HG03442 (cell line): ENCODE measurements around the gene PPP1R7.

ENCODE experiments used
- ATAC-seq: cut with Tn5 transposase; IDR thresholded peaks from one replicate; pipeline ENCODE4 v1.9.1; 2021; ENCODE audit warnings: mild to moderate bottlenecking, moderate library complexity; ENCODE audit not compliant: unreplicated experiment

PPP1R7 gene

DNA sequence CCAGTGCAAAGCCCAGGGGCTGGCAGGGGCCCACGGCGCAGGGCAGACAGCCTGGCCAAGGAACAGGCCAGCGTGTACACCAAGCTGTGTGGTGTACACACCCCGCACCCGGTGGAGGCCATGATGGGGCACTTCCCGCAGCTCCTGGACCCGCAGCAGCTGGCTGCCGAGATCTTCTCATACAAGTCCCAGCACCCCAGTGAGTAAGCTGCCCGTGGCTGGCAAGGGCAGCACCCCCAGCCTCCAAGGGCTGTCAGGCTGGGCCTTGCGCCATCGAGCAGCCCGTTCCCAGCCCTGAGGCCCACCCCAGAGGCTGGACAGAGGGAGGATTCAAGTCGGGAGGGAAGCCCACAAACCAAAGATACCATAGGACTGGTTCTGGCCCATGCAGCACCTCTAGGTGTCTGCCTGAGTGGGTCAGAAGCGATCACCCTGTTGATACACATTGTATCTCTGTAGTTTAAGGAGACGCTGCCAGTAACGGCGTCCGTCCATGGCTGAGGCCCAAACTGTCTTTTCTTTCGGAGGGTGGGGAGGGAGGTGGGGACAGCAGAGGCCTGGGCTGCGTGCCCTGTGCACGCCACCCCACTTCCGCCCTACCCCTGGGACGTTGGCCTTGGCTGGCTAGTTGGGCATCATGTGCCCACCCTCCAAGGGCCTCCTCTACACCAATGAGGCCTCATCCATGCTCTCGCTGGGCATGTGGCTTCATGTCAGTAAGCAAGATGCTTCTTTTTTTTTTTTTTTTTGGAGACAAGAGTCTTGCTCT is 31.3 kb upstream of the PPP1R7 start:
- no peak for ATAC-seq

DNA sequence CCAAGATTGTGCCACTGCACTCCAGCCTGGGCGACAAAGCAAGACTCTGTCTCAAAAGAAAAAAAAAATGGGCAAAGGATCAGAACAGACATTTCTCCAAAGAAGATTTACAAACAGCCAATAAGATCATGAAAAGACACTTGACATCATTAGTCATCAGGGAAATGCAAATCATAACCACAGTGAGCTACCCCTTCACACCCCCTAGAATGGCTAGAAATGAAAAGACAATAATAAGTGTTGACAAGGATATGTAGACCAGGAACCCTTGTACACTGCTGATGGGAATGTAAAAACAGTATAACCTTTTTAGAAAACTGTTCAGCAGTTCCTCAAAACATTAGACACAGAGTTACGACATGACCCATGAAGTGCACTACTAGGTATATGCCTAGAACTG is 29.8 kb upstream of the PPP1R7 start:
- no peak for ATAC-seq

DNA sequence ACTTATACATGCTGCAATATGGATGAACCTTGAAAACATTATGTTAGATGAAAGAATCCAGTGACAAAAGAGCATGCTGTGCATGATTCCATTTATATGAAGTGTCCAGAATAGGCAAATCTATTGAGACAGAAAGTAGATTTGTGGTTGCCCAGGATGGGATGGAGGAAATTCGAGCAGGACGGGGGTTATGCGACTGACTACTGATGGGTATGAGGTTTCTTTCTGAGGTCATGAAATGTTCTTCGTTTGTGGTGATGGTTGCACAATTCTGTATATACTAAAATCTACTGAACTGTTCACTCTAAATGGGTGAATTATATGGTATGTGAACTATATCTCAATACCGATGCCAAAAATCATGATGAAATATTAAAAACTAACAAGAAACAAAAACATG is 29.3 kb upstream of the PPP1R7 start:
- ATAC-seq, result no peak

DNA sequence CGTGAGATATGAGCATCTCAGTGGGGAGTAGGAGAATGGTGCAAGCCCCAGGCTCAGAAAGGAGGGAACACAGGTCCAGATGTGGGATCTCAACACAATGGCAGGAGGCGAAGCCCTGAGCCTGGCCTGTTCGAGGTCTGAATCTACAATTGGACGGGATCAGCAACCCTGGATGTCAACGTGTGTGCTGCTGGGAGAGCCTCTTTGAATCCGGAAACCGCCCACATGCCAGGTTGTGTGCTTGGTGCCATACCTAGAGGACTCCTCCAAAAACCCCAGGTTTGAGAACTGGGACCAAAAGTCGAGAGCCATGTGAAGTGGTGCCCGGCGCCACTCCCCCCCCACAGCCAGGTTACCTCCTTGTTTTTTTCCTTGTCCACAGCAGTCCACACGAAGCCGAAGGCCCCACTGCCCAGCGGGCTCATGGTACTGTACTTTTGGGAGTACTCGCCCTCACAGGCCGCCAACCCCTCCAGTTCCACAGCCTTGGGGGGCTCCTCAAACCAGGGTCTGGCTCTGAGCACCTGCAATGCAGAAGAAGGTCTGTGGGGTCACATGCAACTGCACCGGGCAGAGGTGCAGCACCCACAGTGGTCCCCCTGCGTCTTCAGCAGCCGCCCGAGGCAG is 27.8 kb upstream of the PPP1R7 start:
- ATAC-seq, result no peak

DNA sequence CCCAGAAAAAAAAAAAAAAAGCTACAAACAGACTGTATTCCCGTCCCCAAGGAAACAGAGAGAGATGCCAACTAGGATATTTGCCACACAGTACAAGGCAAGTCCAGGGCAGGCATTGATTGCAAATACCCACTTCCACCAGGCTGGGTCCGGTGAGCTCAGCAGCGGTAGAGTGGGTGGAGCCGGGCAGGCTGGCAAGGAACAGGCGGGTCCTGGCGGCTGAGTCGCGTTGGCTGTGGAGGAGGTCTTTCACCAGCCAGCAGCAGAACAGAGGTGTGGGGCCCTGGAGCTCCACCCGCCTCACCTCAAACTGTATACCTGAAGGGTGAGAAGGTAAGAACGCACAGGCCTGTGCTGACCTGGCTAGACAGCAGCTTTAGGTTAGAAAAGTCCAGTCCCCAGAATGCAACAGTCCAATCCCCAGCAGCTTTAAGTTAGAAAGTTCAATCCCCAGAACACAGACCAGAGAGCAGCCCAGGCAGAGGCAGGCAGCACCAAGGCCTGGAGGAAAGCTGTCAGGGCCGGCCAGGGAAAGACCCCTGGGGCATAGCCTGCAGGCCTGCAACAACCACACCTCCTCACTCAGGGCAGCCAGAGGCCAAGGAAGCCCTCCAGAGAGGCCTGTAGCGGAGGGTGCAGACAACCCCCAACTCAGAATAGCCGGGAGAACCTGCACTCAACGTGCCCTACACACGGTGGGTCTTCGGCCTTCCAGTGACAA is 26.3 kb upstream of the PPP1R7 start:
- ATAC-seq, result no peak

DNA sequence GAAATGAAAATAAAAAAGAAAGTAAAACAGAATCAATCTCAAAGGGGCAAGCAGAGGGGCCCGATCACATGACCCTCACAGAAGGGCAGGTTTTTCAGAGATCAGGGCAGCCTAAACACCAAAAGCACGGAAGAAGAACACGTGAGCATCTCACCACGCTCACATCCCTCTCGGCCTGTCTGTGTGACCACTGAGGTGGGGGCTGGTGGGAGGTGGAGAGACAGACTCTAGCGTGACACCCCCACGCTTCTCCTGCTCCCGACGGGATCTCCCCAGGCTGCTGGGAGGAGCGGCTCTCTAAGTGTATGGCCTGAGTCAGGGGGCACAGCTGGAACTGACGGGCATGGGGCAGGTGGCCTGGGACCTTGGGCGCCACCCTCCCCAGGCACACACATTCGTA is 24.6 kb upstream of the PPP1R7 start:
- ATAC-seq, result no peak

DNA sequence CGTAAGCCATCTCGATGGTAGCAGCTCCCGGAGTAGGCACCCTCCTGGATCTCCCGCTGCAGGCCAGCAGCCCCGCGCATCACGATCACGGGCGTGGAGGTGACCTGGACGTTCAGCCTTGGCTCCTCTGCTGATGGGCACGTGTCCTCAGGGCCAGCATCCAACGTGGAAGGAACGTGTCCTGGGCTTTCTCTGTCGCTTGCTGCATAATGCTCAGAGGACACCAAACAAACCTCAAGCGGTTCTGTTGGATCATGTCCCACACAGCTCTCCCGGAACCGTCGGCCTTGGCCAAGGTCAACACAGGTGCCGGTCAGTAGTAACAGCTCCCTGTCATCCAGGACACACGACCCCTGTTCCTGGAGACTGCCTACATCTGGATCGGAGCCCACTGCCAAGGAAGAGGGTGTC is 24.1 kb upstream of the PPP1R7 start:
- ATAC-seq, result no peak

DNA sequence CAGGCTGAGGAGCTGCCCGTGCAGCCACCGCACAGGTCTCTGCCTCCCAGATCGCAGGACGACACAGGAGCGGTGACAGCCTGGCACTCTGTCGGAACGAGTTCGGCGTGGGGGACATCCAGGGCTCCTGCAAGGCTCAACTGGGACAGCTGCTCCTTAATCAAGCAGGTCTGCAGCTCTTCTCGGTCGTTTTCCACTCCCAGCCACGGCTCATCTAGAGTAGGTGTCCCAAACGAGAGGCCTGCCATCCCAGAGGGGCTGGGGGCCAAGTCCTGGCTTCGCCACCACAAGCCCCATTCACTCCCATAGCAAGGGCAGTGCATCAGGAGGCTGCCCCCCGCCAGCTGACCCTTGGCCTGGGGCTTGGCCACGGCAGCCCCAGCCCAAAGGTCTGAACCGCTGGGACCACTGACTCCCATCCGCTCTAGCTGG is 23.5 kb upstream of the PPP1R7 start:
- ATAC-seq, result no peak

DNA sequence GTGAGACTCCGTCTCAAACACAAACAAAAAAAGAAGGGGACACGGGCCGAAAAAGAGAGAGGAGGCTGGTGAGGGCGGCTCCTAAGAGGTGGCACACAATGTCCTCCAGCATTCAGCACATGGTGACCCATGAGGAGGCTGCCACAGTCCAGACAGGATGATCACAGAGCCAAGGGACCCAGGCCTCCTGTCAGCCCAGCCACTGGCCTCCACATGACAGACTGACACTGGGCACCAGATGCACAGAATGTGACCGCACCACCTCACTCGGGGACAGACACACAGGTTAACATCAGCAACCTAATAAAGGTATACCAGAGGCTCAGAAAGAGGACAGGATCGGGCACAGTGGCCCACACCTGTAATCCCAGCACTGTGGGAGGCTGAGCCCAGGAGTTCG is 22.0 kb upstream of the PPP1R7 start:
- ATAC-seq, result no peak

DNA sequence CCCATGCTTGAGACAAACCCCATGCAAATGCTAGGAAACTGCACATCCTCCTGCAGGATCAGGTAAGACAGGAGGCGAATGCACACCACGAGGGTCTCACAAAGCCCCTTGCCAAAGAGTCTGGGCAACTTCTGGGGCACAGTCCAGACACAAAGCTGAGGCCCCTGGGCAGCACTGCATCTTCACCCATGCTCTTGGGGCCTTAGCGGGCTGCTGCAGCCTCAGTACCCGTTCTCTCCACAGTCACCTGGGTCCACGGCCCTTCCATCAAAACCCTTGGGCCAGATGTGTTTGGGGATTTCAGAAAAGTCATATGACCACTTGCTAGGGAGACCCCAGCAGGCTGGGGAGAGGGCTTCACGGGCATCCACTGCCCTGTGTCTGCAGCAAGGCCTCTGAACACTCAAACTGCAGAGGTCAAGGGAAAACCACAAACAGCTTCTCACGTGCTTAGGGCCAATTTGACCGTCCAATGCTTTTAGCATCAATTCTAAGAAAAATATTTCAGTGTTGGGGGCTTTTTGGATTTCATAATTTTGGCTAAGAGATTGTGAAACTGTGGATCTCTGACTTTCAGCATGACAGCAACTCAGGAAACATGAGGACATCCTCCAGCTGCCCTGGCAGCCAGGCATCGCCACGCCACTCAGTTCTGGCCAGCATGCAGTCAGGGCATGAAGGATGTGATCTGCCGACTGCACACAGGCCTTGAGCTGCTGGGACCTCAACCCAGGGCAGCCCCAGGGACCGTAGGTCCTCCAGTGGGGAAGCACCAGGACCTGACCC is 21.0 kb upstream of the PPP1R7 start:
- no peak for ATAC-seq

DNA sequence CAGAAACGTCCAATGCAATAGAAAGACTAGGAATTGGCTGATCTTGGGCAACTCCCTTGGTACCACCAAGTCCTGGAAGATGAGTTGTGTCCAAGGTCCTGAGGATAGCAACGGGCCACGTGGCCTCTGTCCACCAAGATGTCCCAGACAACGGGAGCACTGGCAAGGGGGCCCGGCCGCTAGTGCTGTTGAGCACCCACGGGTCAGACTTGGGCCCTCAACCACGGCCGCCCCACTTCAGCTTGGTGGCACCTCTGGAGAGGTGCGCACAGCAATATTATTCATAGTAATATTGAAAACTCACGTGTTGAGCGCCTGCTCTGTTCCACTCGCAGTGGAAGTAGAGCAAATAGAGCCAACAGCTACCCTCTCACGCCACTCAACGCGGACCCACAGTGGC is 20.0 kb upstream of the PPP1R7 start:
- no peak for ATAC-seq

DNA sequence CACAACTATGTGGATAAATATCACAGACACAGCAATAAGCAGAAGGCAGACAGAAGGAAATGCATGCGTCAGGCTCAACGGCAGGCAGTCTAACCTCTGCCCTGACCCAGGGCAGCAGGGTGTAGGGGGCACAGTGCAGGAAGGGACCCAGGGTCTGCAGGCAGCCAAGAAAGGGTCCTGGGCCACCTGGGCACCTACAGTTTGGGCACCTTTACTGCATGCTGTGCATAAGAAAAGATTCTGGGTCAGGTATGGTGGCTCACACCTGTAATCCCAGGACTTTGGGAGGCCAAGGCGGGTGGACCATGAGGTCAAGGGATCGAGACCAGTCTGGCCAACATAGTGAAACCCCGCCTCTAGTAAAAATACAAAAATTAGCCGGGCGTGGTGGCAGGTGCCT is 18.7 kb upstream of the PPP1R7 start:
- no peak for ATAC-seq

DNA sequence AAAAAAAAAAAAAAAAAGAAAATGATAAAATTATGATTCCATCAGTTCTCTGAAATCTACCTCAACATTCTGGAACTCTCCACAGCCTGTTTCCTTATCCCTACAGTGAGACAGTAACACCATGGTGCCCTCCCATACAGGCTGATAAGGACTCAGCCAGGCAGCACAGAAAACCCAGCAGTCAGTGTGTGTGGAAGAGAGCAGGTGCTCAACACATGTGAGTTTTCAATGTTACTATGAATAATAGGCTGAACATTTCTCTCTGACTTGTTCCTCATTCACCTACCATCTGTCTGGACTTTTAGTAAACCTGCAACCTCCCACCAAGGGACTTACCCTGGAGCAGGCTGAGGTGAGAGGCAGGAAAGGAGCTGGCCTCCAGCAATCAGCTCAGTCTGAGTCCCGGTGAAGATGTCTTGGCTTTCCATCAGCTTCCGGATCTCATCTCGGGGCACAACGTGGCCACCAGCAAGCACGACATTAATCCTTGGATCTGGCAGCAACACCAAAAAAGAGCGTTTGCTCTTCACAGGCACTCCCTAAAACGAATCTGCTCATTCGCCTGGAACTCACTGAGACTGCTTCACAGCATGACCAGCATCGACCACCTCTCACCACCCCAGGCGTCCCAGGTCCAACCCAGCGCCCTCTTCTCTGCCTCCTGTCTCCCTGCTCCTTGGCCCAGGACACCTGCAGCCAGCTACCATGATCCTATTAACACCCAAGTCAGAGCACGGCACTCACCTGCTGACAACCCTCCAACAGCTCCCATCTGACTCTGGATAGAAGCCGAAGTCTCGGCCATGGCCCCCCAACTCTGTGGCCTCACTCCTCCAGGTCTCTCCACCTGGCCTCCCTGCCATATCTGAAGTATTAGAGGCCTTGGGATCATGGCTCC is 17.5 kb upstream of the PPP1R7 start:
- no peak for ATAC-seq

DNA sequence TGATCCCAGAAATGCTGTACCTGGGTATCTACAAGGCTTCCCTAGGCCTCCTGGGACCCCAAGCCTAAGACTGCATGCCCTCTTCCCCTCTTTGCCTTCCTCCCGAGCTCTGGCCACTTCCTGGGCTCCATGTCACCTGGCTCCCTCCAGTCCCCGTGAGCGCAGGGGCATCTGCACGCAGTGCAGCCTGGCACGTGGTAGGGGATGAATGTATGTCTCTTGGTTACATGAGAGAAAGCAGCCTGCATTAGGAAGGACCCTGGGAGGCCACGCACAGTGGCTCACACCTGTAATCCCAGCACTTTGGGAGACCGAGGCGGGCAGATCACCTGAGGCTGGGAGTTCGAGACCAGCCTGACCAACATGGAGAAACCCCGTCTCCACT is 16.8 kb upstream of the PPP1R7 start:
- no peak for ATAC-seq

DNA sequence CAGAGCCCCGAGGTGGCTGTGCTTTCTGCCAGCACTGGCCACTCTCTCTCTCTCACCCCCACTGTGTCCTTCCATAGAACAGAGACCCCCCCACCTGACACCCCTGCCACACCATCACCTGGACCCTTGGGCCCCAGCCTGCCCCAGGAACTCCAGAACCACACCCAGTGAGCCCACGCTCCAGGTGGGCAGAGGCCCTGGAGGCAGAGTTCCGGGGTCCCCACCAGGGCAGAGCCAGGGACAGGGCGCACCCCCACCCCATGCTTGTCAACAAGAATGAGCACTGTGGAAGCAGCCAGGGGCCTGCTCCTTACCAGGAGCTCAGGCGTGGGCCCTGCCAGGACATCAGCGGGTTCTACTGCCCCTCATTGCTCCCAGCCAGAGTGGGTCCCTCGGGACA is 15.6 kb upstream of the PPP1R7 start:
- ATAC-seq, result no peak

DNA sequence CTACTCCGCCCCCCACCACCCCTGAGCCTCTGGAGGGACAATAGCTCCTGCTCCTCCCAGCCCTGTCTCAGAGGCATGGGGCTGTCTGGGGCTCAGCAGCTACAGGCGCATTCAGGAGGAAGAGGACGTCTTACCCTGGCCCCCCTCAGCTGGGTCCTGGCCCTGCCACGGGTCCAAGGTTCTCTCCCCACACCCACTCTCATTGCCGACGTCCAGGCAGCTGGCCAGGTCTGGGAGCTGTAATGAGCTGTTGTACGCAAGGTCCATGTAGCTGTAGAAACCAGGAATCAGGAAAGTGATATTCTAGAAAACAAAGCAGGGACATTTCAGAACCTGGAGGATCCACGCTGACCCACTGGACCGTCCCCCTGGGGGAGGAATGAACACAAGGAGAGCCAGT is 14.5 kb upstream of the PPP1R7 start:
- ATAC-seq, result no peak

DNA sequence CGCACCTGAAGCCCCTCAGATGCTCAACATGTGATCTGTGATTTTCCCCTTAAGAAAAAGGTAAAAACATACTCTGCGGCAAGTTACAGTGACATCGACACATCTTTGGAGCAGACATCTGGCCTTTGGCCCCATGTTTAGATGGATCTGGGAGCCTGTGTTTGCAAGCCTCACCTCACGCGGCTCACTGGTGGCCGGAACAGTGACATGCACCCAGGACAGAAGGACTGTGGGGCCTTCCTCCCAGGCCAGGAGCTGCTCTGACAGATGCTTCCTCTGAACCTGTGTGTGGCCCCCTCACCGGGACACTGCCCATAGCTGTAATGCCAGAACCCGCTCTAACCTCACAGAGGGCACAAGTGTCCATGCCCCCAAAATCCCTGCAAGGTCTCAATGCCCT is 14.1 kb upstream of the PPP1R7 start:
- no peak for ATAC-seq

DNA sequence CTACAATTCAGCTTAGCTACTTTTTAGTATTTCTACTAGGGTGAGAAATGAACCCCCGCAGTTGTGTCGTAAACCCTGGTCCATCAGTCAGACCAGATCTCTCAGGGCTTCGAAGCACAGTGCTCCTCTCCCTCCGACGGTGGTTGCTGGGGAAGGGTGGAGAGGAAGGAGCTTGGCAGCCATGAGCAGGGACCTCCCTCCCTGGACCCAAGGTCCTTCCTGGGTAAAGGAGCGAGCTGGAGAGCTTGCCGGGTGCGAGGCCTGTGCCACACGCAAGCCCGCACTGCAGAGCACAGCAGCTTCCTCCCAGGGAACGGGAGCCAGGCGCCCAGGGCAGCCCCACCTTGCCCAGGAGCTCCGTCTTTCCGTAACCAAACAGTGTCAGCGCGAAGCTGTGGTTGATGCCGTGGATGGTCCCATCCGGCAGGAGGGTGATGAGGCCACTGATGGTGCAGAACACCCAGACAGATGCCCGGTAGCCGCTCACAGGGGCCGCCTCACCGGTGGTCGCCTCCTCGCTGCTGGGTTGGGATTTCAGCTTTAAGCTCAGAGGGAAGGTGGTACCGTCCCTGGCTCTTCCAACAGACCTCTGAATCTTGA is 13.5 kb upstream of the PPP1R7 start:
- no peak for ATAC-seq

DNA sequence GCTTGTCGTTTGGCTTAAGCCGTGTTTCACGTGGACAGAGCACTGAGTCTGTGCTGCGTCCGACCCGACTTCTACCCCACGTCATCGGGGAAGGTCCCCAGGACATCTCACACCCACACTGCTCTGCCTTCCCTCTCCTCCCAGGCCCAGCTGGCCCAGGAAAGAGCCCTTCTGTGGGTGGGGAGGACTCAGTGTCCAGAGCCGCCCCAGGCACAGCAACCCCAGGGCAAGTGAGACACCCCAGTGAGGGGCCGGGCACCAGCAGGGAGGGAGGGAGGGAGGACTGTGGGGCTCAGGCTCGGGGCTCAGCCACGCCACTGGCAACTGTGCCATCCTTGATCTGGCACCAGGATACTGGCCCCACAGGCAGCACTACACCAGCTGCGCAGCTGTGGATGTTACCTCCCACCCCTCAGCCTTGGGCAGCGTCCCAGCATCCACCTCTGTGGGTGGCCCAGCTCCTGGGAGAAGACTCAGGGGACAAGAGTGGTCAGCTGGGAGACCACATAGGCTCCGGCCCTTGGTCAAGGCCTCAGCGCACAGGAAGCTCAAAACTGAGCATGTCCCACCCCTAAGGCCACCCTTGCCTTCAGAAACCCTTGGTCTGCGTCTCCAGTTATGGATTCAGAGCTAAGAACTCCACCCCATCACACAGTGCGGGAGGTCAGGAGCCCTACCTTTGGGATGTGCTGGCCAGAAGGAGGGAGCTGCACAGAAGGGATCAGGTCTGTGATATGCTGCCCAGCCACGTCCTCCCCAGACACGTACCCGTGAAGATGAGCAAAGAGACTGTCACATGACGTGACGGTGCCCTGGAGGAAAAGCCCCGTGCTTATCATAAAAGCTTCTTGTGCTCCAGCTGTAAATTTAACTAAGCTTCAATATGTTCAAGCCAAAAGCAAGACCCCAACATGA is 12.7 kb upstream of the PPP1R7 start:
- ATAC-seq, result no peak
